HCT116 (cell line): ENCODE measurements around the gene CPNE8. TPM values are rescaled to one million over a fixed set of nuclear protein-coding genes. Genes with fewer than 3 reads are reported as not detected.

Experiments
- ATAC-seq: fragments of 200-7000 bp; cut with Tn5 transposase; 2 replicates; pipeline ENCODE4 v1.9.1; 2020; ENCODE audit warnings: mild to moderate bottlenecking, moderate library complexity
- BruUV-seq: library from RNA; stranded (reverse); fragments of 400-500 nt; replicated peaks from 2 replicates; lab custom pipeline; 2021; lab: Mats Ljungman, UMichigan
- CTCF ChIA-PET: fragments of 300-600 bp; sonication (Branson Sonifier 250); formaldehyde crosslinking; loops from one replicate; lab custom pipeline; 2021; ENCODE audit warnings: antibody characterized with exemption; lab: Charles Lee
- POLR2A ChIA-PET: fragments of 300-600, 350-600 bp; sonication (Branson Sonifier 250); formaldehyde crosslinking; loops from one replicate; lab custom pipeline; 2021; ENCODE audit warnings: antibody characterized with exemption; lab: Charles Lee
- RAD21 ChIA-PET, 2 experiments: fragments of 300-600 bp; sonication (Branson Sonifier 250); formaldehyde crosslinking; loops; one replicate each; lab custom pipeline; 2023; ENCODE audit warnings: low total read pairs in 2 of 2; ENCODE audit not compliant: uncharacterized antibody in 2 of 2, unreplicated experiment in 2 of 2, low non-redundant PET in 1 of 2; lab: Charles Lee
- DNase-seq: peaks from one replicate; pipeline ENCODE4 v3.0.0-alpha.2; 2010; ENCODE audit warnings: low read depth, low spot score
- H2AFZ ChIP-seq: fragments of 200-600 bp; shearing (Covaris generic), sonication (generic); 2 replicates; pipeline ENCODE4 v1.6.1; 2017; ENCODE audit warnings: low read depth, mixed run types, mixed read lengths, antibody characterized with exemption, low read length; ENCODE audit not compliant: poor library complexity, severe bottlenecking
- H3K27ac ChIP-seq: 2 replicates; pipeline ENCODE4 v1.5.1; 2012; ENCODE audit warnings: low read depth, low read length
- H3K27me3 ChIP-seq: fragments of 200-600 bp; sonication (generic); 2 replicates; pipeline ENCODE4 v1.6.1; 2016; ENCODE audit warnings: mixed run types, low read length, mixed read lengths; ENCODE audit not compliant: insufficient read depth
- H3K36me3 ChIP-seq, 2 experiments: fragments of 200-500 bp in 1 of 2; fragments of 200-600 bp in 1 of 2; sonication (Bioruptor generic) in 1 of 2; sonication (generic) in 1 of 2; 2 replicates each; pipeline versions ENCODE4 v1.5.1 to v1.6.1; 2014 to 2016; ENCODE audit warnings: low read length in 2 of 2, inconsistent platforms in 1 of 2, mixed read lengths in 1 of 2, mixed run types in 1 of 2; ENCODE audit not compliant: insufficient read depth in 2 of 2, control insufficient read depth in 1 of 2
- H3K4me1 ChIP-seq, 2 experiments: fragments of 200-600 bp in 1 of 2; sonication (generic) in 1 of 2; 2 replicates each; pipeline versions ENCODE4 v1.5.1 to v1.6.1; 2012 to 2017; ENCODE audit warnings: low read length in 2 of 2, inconsistent platforms in 1 of 2, mild to moderate bottlenecking in 1 of 2, mixed read lengths in 1 of 2, mixed run types in 1 of 2, moderate library complexity in 1 of 2; ENCODE audit not compliant: insufficient read depth in 2 of 2, control insufficient read depth in 1 of 2
- H3K4me2 ChIP-seq: fragments of 200-600 bp; sonication (generic); 2 replicates; pipeline ENCODE4 v1.6.1; 2017; ENCODE audit warnings: mixed run types, low read length, mixed read lengths
- H3K4me3 ChIP-seq, 2 experiments: fragments of 200-600 bp in 1 of 2; sonication (generic) in 1 of 2; replicated peaks in 1 of 2; 2 replicates each; pipeline ENCODE4 v1.5.1; 2011 to 2016; ENCODE audit warnings: low read length in 2 of 2, control low read depth in 1 of 2, low read depth in 1 of 2, mild to moderate bottlenecking in 1 of 2, mixed read lengths in 1 of 2, mixed run types in 1 of 2
- H3K79me2 ChIP-seq: fragments of 200-600 bp; sonication (generic); 2 replicates; pipeline ENCODE4 v1.6.1; 2017; ENCODE audit warnings: mild to moderate bottlenecking, mixed run types, low read length, moderate library complexity, mixed read lengths; ENCODE audit not compliant: insufficient read depth
- H3K9ac ChIP-seq: fragments of 200-600 bp; sonication (generic); 2 replicates; pipeline ENCODE4 v1.6.1; 2016; ENCODE audit warnings: low read length, mixed read lengths
- H3K9me2 ChIP-seq: fragments of 200-600 bp; sonication (generic), shearing (Covaris generic); 2 replicates; pipeline ENCODE4 v1.6.1; 2017; ENCODE audit warnings: mixed run types, mild to moderate bottlenecking, moderate library complexity; ENCODE audit not compliant: insufficient read depth
- H3K9me3 ChIP-seq, 2 experiments: fragments of 200-500 bp in 1 of 2; fragments of 200-600 bp in 1 of 2; sonication (Bioruptor generic) in 1 of 2; sonication (generic) in 1 of 2; 2 replicates each; pipeline ENCODE4 v1.6.1; 2014 to 2017; ENCODE audit warnings: low read length in 2 of 2, mixed read lengths in 2 of 2, inconsistent platforms in 1 of 2, low read depth in 1 of 2, mild to moderate bottlenecking in 1 of 2, mixed run types in 1 of 2, moderate library complexity in 1 of 2; ENCODE audit not compliant: control insufficient read depth in 1 of 2, insufficient read depth in 1 of 2
- H4K20me1 ChIP-seq: fragments of 200-600 bp; sonication (generic), shearing (Covaris generic); 2 replicates; pipeline ENCODE4 v1.6.1; 2017; ENCODE audit warnings: mixed run types, mild to moderate bottlenecking, moderate library complexity; ENCODE audit not compliant: insufficient read depth
- ATF3 ChIP-seq: IDR thresholded peaks from 2 replicates; pipeline ENCODE4 v1.6.1; 2012
- CEBPB ChIP-seq: IDR thresholded peaks from 2 replicates; pipeline ENCODE4 v1.6.1; 2012; ENCODE audit warnings: low read depth
- EGR1 ChIP-seq: IDR thresholded peaks from 2 replicates; pipeline ENCODE4 v1.6.1; 2012; ENCODE audit warnings: low read depth
- ELF1 ChIP-seq: IDR thresholded peaks from 2 replicates; pipeline ENCODE4 v1.6.1; 2012; ENCODE audit warnings: low read depth, borderline replicate concordance
- EZH2phosphoT487 ChIP-seq: fragments of 200-600 bp; IDR thresholded peaks from 2 replicates; pipeline ENCODE4 v1.6.1; 2018; ENCODE audit warnings: antibody characterized with exemption, borderline replicate concordance
- FOSL1 ChIP-seq: IDR thresholded peaks from 2 replicates; pipeline ENCODE4 v1.6.1; 2012; ENCODE audit warnings: low read depth
- MAX ChIP-seq: IDR thresholded peaks from 2 replicates; pipeline ENCODE4 v1.6.1; 2012
- POLR2AphosphoS5 ChIP-seq: IDR thresholded peaks from 2 replicates; pipeline ENCODE4 v1.6.1; 2011; ENCODE audit warnings: mild to moderate bottlenecking, low read depth, low read length, moderate library complexity
- RAD21 ChIP-seq: IDR thresholded peaks from 2 replicates; pipeline ENCODE4 v1.6.1; 2012; ENCODE audit warnings: low read depth, mild to moderate bottlenecking
- REST ChIP-seq: IDR thresholded peaks from 2 replicates; pipeline ENCODE4 v1.6.1; 2012; ENCODE audit warnings: low read depth
- SRF ChIP-seq: IDR thresholded peaks from 2 replicates; pipeline ENCODE4 v1.6.1; 2012; ENCODE audit warnings: low read depth
- TCF7L2 ChIP-seq: IDR thresholded peaks from 2 replicates; pipeline ENCODE4 v1.7.0; 2011; ENCODE audit warnings: borderline replicate concordance, inconsistent platforms; ENCODE audit not compliant: insufficient read depth, insufficient read length; ENCODE audit errors: extremely low read depth
- YY1 ChIP-seq: IDR thresholded peaks from 2 replicates; pipeline ENCODE4 v1.6.1; 2011; ENCODE audit warnings: low read length, low read depth, moderate library complexity, mild to moderate bottlenecking; ENCODE audit not compliant: insufficient replicate concordance; ENCODE audit errors: extremely low read depth
- ZFX ChIP-seq: fragments of 450-650 bp; IDR thresholded peaks from 2 replicates; pipeline ENCODE4 v1.6.1; 2017
- ZNF274 ChIP-seq: fragments of 200-500 bp; sonication (Bioruptor generic); IDR thresholded peaks from 2 replicates; pipeline ENCODE4 v1.6.1; 2014; ENCODE audit warnings: mild to moderate bottlenecking, low read depth, low read length, inconsistent platforms
- intact Hi-C: fragments of 100-400 bp; cut with micrococcal nuclease; formaldehyde crosslinking; loops from 2 replicates; pipeline ENCODE4 v1.10.0; 2022
- total RNA-seq: library from RNA; stranded (reverse); gene quantifications from one replicate; pipeline ENCODE4 v1.2.1, GENCODE V29; 2021; ENCODE audit not compliant: unreplicated experiment

Gene CPNE8
- total RNA-seq, 1 experiment from 2014 or later, result 14.2 TPM

GRCh38 chr12:38850461-38850860 is 54.9 kb downstream of the CPNE8 start:
- no peak overlapping the region for H3K4me3 ChIP-seq
- ChIA-PET POLR2A (no interaction called here), CTCF (no interaction called here), RAD21 (no interaction called here)
- H3K27me3 ChIP-seq, result no peaks in the 10 kb centered on the region
- no peak overlapping the region for H3K9ac ChIP-seq
- no peak for ATAC-seq
- H3K4me1 ChIP-seq, result no peaks in the 10 kb centered on the region
- no peak overlapping the region for H3K4me2 ChIP-seq
- no peaks in the 10 kb centered on the region for H3K9me3 ChIP-seq
- H2AFZ ChIP-seq, result no peak overlapping the region
- TF ChIP-seq FOSL1 (no peak), ELF1 (no peak), TCF7L2 (no peak), ZNF274 (no peak), RAD21 (no peak), CEBPB (no peak), ZFX (no peak), MAX (no peak), POLR2AphosphoS5 (no peak), SRF (no peak)
- H3K79me2 ChIP-seq, result no peaks in the 10 kb centered on the region
- no peak overlapping the region for H3K27ac ChIP-seq
- DNase-seq, result no peak
- H3K36me3 ChIP-seq, result no peaks in the 10 kb centered on the region
- BruUV-seq, result no TSS peak
- no peaks in the 10 kb centered on the region for H4K20me1 ChIP-seq
- intact Hi-C loops, result no loop called here
- H3K9me2 ChIP-seq, result no peaks in the 10 kb centered on the region

- Histone ChIP-seq H3K9me2 (no peaks in the 10 kb centered on the region), H3K9ac (no peak overlapping the region), H3K4me2 (no peak overlapping the region), H2AFZ (no peak overlapping the region), H3K4me3 (no peak overlapping the region), H3K27ac (no peak overlapping the region), H3K4me1 (no peaks in the 10 kb centered on the region), H3K79me2 (no peaks in the 10 kb centered on the region), H3K9me3 (no peaks in the 10 kb centered on the region), H3K36me3 (no peaks in the 10 kb centered on the region), H3K27me3 (no peaks in the 10 kb centered on the region), H4K20me1 (no peaks in the 10 kb centered on the region)
- ChIA-PET RAD21 (no interaction called here), POLR2A (no interaction called here), CTCF (no interaction called here)
- no peak for ATAC-seq
- intact Hi-C loops, result loop anchor here (5.0 kb wide), 1 partner anchor 135 kb away; no protein-coding TSS in a partner anchor
- no TSS peak for BruUV-seq
- no peak for DNase-seq
- TF ChIP-seq SRF, result no peak
- TF ChIP-seq EZH2phosphoT487, result no peak
- TF ChIP-seq ZFX, result no peak
- TF ChIP-seq ELF1, result no peak
- TF ChIP-seq POLR2AphosphoS5, result no peak
- no peak for TF ChIP-seq CEBPB
- TF ChIP-seq ZNF274, result no peak
- no peak for TF ChIP-seq YY1
- TF ChIP-seq ATF3, result no peak
- no peak for TF ChIP-seq EGR1
- no peak for TF ChIP-seq FOSL1
- no peak for TF ChIP-seq TCF7L2
- TF ChIP-seq REST, result no peak
Measured at GRCh38 chr12:38847247-38847646, 58.1 kb downstream of the CPNE8 start.
